ENCODE results near the gene PI16.

DNA sequence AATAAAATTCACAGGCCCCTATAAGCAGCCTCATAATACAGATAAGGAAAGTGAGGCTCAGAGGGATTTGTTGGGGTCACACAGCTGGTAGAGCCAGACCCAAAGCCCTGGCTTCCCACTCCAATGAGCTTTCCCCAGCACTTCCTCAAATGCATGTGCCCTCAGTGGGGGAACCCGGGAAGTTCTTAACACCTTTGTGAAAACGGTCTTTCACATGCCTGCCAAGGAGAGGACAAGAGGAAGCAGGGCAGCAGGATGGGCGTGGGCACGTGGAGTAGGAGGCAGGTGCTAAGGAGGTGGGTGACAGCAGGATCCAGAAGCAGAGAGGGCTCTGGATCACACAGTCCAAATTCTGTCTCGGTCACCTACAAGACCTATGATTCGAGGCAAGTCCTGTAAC lies 598 bp downstream of the PI16 start:
- TF ChIP-seq, protein P1, sequence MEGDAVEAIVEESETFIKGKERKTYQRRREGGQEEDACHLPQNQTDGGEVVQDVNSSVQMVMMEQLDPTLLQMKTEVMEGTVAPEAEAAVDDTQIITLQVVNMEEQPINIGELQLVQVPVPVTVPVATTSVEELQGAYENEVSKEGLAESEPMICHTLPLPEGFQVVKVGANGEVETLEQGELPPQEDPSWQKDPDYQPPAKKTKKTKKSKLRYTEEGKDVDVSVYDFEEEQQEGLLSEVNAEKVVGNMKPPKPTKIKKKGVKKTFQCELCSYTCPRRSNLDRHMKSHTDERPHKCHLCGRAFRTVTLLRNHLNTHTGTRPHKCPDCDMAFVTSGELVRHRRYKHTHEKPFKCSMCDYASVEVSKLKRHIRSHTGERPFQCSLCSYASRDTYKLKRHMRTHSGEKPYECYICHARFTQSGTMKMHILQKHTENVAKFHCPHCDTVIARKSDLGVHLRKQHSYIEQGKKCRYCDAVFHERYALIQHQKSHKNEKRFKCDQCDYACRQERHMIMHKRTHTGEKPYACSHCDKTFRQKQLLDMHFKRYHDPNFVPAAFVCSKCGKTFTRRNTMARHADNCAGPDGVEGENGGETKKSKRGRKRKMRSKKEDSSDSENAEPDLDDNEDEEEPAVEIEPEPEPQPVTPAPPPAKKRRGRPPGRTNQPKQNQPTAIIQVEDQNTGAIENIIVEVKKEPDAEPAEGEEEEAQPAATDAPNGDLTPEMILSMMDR (IDR thresholded peaks at IDR 0.05): no peak
- no peak for TF ChIP-seq POLR2AphosphoS5 (IDR thresholded peaks at IDR 0.05)
- TF ChIP-seq POLR2A (IDR thresholded peaks at IDR 0.05): no peak

Data from sigmoid colon (tissue), 4 donors.